ENCODE results near the gene SART1. TPM values are rescaled to one million over a fixed set of nuclear protein-coding genes. Genes with fewer than 3 reads are reported as not detected.

The SART1 gene
- polyA plus RNA-seq, 1 donor (not counting 4 experiments of a cell fraction or from before 2014, with no cell fraction given), result 14.7 TPM

DNA sequence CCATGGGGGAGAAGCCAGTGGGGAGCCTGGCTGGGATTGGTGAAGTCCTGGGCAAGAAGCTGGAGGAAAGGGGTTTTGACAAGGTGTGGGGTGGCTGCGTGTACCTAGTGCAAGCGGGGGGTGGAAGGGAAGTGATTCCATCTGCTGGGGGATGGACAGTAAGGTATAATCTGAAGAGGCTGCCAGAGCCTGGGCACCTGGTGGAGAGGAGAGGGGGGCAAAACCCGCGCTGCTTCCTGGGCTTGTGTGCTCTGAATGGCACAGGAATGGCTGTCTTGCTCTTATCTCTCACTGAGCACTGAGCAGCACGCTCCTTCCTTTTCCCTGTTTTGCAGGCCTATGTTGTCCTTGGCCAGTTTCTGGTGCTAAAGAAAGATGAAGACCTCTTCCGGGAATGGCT, 41.8 kb downstream of the SART1 start:
- Histone ChIP-seq H4K20me1 (ENCODE audit: control insufficient read depth, extremely low read depth, insufficient read depth, low read length) (peaks cover 4% of the 10 kb centered on the region), H3K27me3 (ENCODE audit: control insufficient read depth, extremely low read depth, insufficient read depth, low read length) (no peaks in the 10 kb centered on the region), H3K4me3 (ENCODE audit: control insufficient read depth in 2 of 3, extremely low read depth in 1 of 3, insufficient read depth in 2 of 3, low read depth in 1 of 3, low read length in 3 of 3) (peak overlapping the region; percentile 92 to 100 (median 100)), H3K79me2 (ENCODE audit: control insufficient read depth, insufficient read depth, low read length) (peaks cover 47% of the 10 kb centered on the region), H3K9me1 (ENCODE audit: control insufficient read depth, extremely low read depth, insufficient read depth, low read length) (peaks cover 2% of the 10 kb centered on the region), H2AFZ (ENCODE audit: control insufficient read depth, low read length) (no peak overlapping the region), H3K9me3 (ENCODE audit: control insufficient read depth, low read depth, low read length) (no peaks in the 10 kb centered on the region), H3K27ac (ENCODE audit: control insufficient read depth, insufficient read depth, low read length) (peak overlapping the region; percentile 91), H3K36me3 (ENCODE audit: control insufficient read depth in 2 of 2, extremely low read depth in 1 of 2, insufficient read depth in 2 of 2, low read length in 2 of 2) (peaks cover 24 to 28% of the 10 kb centered on the region in 2 experiments), H3K9ac (ENCODE audit: control insufficient read depth, extremely low read depth, insufficient read depth, low read length) (peak overlapping the region; percentile 96), H3K4me1 (ENCODE audit: control insufficient read depth, extremely low read depth, insufficient read depth, low read length) (peaks cover 19% of the 10 kb centered on the region), H3K4me2 (ENCODE audit: control insufficient read depth, extremely low read depth, insufficient read depth, low read depth, low read length) (peak overlapping the region; percentile 90)
- dilution Hi-C loops (cut with MboI; ENCODE audit: extremely low pct_ligation_motif_present, low sequenced_read_pairs), result no loop called here
- DNase-seq (ENCODE audit: low read depth, low spot score) (no peak), FAIRE-seq (no peak)
- TF ChIP-seq CTCF (optimal IDR thresholded peaks at IDR 0.05 in 1 of 3, IDR thresholded peaks at IDR 0.05 in 1 of 3, conservative IDR thresholded peaks at IDR 0.05 in 1 of 3; ENCODE audit: extremely low read depth in 1 of 3, insufficient read depth in 2 of 3, low read length in 3 of 3), result no peak
- TF ChIP-seq EZH2 (IDR thresholded peaks at IDR 0.05; ENCODE audit: low read length), result no peak

DNA sequence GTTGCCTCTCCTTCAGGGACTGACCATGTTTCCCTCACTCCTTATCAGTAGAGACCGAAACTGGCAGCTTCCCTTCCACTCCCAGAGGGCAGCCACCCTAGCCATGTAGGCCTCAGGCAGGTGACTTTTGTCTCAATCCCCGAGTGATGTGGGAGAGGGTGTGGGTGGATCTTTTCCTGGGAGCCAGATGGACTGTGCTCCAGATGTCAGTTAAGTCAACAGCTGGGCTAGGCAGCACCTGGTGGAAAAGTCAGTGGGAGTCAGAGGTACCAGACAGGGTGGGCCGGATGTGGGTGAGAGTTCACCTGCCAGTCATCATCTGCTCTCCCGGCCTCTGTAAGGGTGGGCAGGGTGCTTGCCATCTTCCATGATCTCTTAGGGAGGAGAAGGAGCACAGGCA, 42.7 kb downstream of the SART1 start:
- TF ChIP-seq CTCF (optimal IDR thresholded peaks at IDR 0.05 in 1 of 3, IDR thresholded peaks at IDR 0.05 in 1 of 3, conservative IDR thresholded peaks at IDR 0.05 in 1 of 3; ENCODE audit: extremely low read depth in 1 of 3, insufficient read depth in 2 of 3, low read length in 3 of 3) (no peak), EZH2 (IDR thresholded peaks at IDR 0.05; ENCODE audit: low read length) (no peak)
- FAIRE-seq (no peak), DNase-seq (ENCODE audit: low read depth, low spot score) (no peak)
- peaks cover 40% of the 10 kb centered on the region for H3K79me2 ChIP-seq (ENCODE audit: control insufficient read depth, insufficient read depth, low read length)
- H3K27me3 ChIP-seq (ENCODE audit: control insufficient read depth, extremely low read depth, insufficient read depth, low read length), result no peaks in the 10 kb centered on the region
- H3K9ac ChIP-seq (ENCODE audit: control insufficient read depth, extremely low read depth, insufficient read depth, low read length), result no peak overlapping the region
- peaks cover 15 to 19% of the 10 kb centered on the region in 2 experiments for H3K36me3 ChIP-seq (ENCODE audit: control insufficient read depth in 2 of 2, extremely low read depth in 1 of 2, insufficient read depth in 2 of 2, low read length in 2 of 2)
- H3K4me1 ChIP-seq (ENCODE audit: control insufficient read depth, extremely low read depth, insufficient read depth, low read length), result peaks cover 26% of the 10 kb centered on the region
- dilution Hi-C loops (cut with MboI; ENCODE audit: extremely low pct_ligation_motif_present, low sequenced_read_pairs), result no loop called here
- H3K4me3 ChIP-seq (ENCODE audit: control insufficient read depth in 2 of 3, extremely low read depth in 1 of 3, insufficient read depth in 2 of 3, low read depth in 1 of 3, low read length in 3 of 3), result no peak overlapping the region
- H3K9me3 ChIP-seq (ENCODE audit: control insufficient read depth, low read depth, low read length), result no peaks in the 10 kb centered on the region
- no peak overlapping the region for H3K4me2 ChIP-seq (ENCODE audit: control insufficient read depth, extremely low read depth, insufficient read depth, low read depth, low read length)
- H2AFZ ChIP-seq (ENCODE audit: control insufficient read depth, low read length), result no peak overlapping the region
- no peaks in the 10 kb centered on the region for H4K20me1 ChIP-seq (ENCODE audit: control insufficient read depth, extremely low read depth, insufficient read depth, low read length)
- H3K27ac ChIP-seq (ENCODE audit: control insufficient read depth, insufficient read depth, low read length), result no peak overlapping the region
- peaks cover 2% of the 10 kb centered on the region for H3K9me1 ChIP-seq (ENCODE audit: control insufficient read depth, extremely low read depth, insufficient read depth, low read length)
